MM.1S (cell line): Measurements from ENCODE around the gene AUH.

Source experiments
- CTCF ChIP-seq: fragments of 300-600 bp; sonication (generic); IDR thresholded peaks from 2 replicates; pipeline ENCODE4 v1.5.1; 2016; ENCODE audit warnings: antibody characterized with exemption, low read length, mixed read lengths
- EZH2 ChIP-seq: fragments of 300-600 bp; sonication (generic); optimal IDR thresholded peaks from 2 replicates; pipeline ENCODE3; 2017; ENCODE audit warnings: low read depth, mild to moderate bottlenecking, antibody characterized with exemption, low read length, mixed read lengths
- EZH2phosphoT487 ChIP-seq: fragments of 300-600 bp; sonication (generic); IDR thresholded peaks from 2 replicates; pipeline ENCODE4 v1.6.1; 2018; ENCODE audit warnings: antibody characterized with exemption, low read length

GRCh38 chr9:91410161-91410560 lies 48.4 kb upstream of the AUH start:
- no peak for TF ChIP-seq EZH2
- TF ChIP-seq CTCF, result no peak
- no peak for TF ChIP-seq EZH2phosphoT487
